K562 (cell line): ENCODE measurements around the gene RAPGEF5. TPM values are rescaled to one million over a fixed set of nuclear protein-coding genes. Genes with fewer than 3 reads are reported as not detected.

Experiments
- ATAC-seq: fragments of 200-7000 bp; cut with Tn5 transposase; 3 replicates; pipeline ENCODE4 v1.9.1; 2020; ENCODE audit warnings: moderate library complexity
- BruUV-seq: library from RNA; stranded (reverse); fragments of 400-500 nt; replicated peaks from 2 replicates; lab custom pipeline; 2021; lab: Mats Ljungman, UMichigan
- CTCF ChIA-PET: fragments of 300-600 bp; formaldehyde crosslinking; extraction: SDS; loops from one replicate; lab custom pipeline; 2021; ENCODE audit warnings: low intra/inter-chr PET ratio; lab: Yijun Ruan, JAX
- POLR2A ChIA-PET: fragments of 300-600, 350-650 bp; sonication (Branson Sonifier 250); formaldehyde crosslinking; extraction: SDS; loops from one replicate; lab custom pipeline; 2021; ENCODE audit warnings: antibody characterized with exemption, inconsistent platforms; lab: Yijun Ruan, JAX
- DNase-seq, 4 experiments: peaks; one replicate each; pipeline versions ENCODE4 v3.0.0 to v3.0.0-alpha.2; 2011 to 2018; ENCODE audit warnings: low spot score in 3 of 4, mixed read lengths in 3 of 4; ENCODE audit errors: extremely low read depth in 1 of 4
- FAIRE-seq: peaks from 2 replicates; lab custom pipeline; 2011; peaks lifted over from hg19 to GRCh38; lab: Jason Lieb, UNC
- H2AFZ ChIP-seq: 2 replicates; pipeline ENCODE4 v1.6.0; 2011; ENCODE audit warnings: low read depth, low read length, control low read depth, inconsistent platforms
- H3K27ac ChIP-seq: fragments of 200-600 bp; 3 replicates; pipeline ENCODE4 v1.8.0; 2011; ENCODE audit warnings: low read depth, mild to moderate bottlenecking, control low read depth, inconsistent platforms, low read length, moderate library complexity, mixed read lengths; ENCODE audit errors: extremely low read depth
- H3K27me3 ChIP-seq, 2 experiments: fragments of 300-600 bp in 1 of 2; 2 replicates in 1 of 2; 3 replicates in 1 of 2; pipeline versions ENCODE4 v1.6.0 to v1.8.0; 2011; ENCODE audit warnings: inconsistent platforms in 2 of 2, low read length in 2 of 2, mild to moderate bottlenecking in 1 of 2, mixed read lengths in 1 of 2, moderate library complexity in 1 of 2; ENCODE audit not compliant: control insufficient read depth in 2 of 2, insufficient read depth in 2 of 2
- H3K36me3 ChIP-seq: fragments of 300-600 bp; 3 replicates; pipeline ENCODE4 v1.8.0; 2011; ENCODE audit warnings: mild to moderate bottlenecking, low read length, inconsistent platforms; ENCODE audit not compliant: control insufficient read depth, insufficient read depth
- H3K4me1 ChIP-seq, 2 experiments: fragments of 200-600 bp in 1 of 2; replicated peaks in 1 of 2; 2 replicates in 1 of 2; 3 replicates in 1 of 2; pipeline versions ENCODE4 v1.5.1 to v1.8.0; 2011; ENCODE audit warnings: inconsistent platforms in 2 of 2, low read length in 2 of 2, mild to moderate bottlenecking in 1 of 2, mixed read lengths in 1 of 2, moderate library complexity in 1 of 2; ENCODE audit not compliant: control insufficient read depth in 2 of 2, insufficient read depth in 2 of 2
- H3K4me2 ChIP-seq: 2 replicates; pipeline ENCODE4 v1.6.1; 2011; ENCODE audit warnings: low read length, control low read depth, inconsistent platforms, mixed read lengths; ENCODE audit not compliant: insufficient read depth
- H3K4me3 ChIP-seq: fragments of 200-600 bp; sonication (generic), shearing (Covaris generic); 2 replicates; pipeline ENCODE4 v1.5.1; 2016; ENCODE audit warnings: control low read depth, inconsistent platforms
- H3K79me2 ChIP-seq: fragments of 200-600 bp; 3 replicates; pipeline ENCODE4 v1.8.0; 2011; ENCODE audit warnings: low read length, inconsistent platforms; ENCODE audit not compliant: control insufficient read depth, insufficient read depth
- H3K9ac ChIP-seq, 2 experiments: 2 replicates each; pipeline versions ENCODE4 v1.6.0 to v1.6.1; 2011; ENCODE audit warnings: low read depth in 2 of 2, low read length in 2 of 2, control low read depth in 1 of 2, inconsistent platforms in 1 of 2, mild to moderate bottlenecking in 1 of 2, mixed read lengths in 1 of 2; ENCODE audit not compliant: insufficient read depth in 1 of 2
- H3K9me1 ChIP-seq: one replicate; pipeline ENCODE4 v1.6.0; 2011; ENCODE audit warnings: inconsistent platforms, mild to moderate bottlenecking, low read length, moderate library complexity; ENCODE audit not compliant: control insufficient read depth, insufficient read depth
- H3K9me3 ChIP-seq: replicated peaks from 2 replicates; pipeline ENCODE4 v1.5.1; 2011; ENCODE audit warnings: low read depth, low read length, inconsistent platforms; ENCODE audit not compliant: control insufficient read depth, insufficient read depth
- H4K20me1 ChIP-seq: replicated peaks from 2 replicates; pipeline ENCODE4 v1.6.1; 2011; ENCODE audit warnings: low read length, inconsistent platforms, mixed read lengths; ENCODE audit not compliant: control insufficient read depth, insufficient read depth
- ARNT ChIP-seq, 2 experiments: fragments of 450-650 bp; IDR thresholded peaks; 2 replicates each; pipeline ENCODE4 v1.6.1; 2016; ENCODE audit warnings: mild to moderate bottlenecking in 1 of 2
- ATF7 ChIP-seq: fragments of 450-650 bp; IDR thresholded peaks from 2 replicates; pipeline ENCODE4 v1.7.1; 2014; ENCODE audit warnings: mild to moderate bottlenecking, moderate library complexity
- BHLHE40 ChIP-seq: IDR thresholded peaks from 2 replicates; pipeline ENCODE4 v1.6.1; 2011; ENCODE audit warnings: low read length, improper control_type of control experiment
- CREBBP ChIP-seq: IDR thresholded peaks from one replicate; pipeline ENCODE4 v1.6.1; 2012; ENCODE audit warnings: low read depth, mild to moderate bottlenecking, control low read depth, inconsistent platforms, low read length
- EGR1 ChIP-seq: fragments of 450-650 bp; conservative IDR thresholded peaks from 2 replicates; pipeline ENCODE4 v1.6.1; 2017; ENCODE audit warnings: mild to moderate bottlenecking
- EP300 ChIP-seq: IDR thresholded peaks from 2 replicates; pipeline ENCODE4 v1.6.1; 2012; ENCODE audit warnings: low read length, improper control_type of control experiment
- MAFK ChIP-seq: IDR thresholded peaks from 2 replicates; pipeline ENCODE4 v1.6.1; 2011; ENCODE audit warnings: low read length, improper control_type of control experiment
- MEF2D ChIP-seq: conservative IDR thresholded peaks from 2 replicates; pipeline ENCODE4 v1.6.1; 2016; ENCODE audit warnings: low read depth, missing genetic modification characterization, missing compliant biosample characterization
- MTA3 ChIP-seq: fragments of 450-650 bp; formaldehyde crosslinking; IDR thresholded peaks from 2 replicates; pipeline ENCODE4 v1.6.1; 2017; ENCODE audit warnings: mild to moderate bottlenecking, borderline replicate concordance
- NFIX ChIP-seq: fragments of 250-450 bp; sonication (Bioruptor Pico); IDR thresholded peaks from 2 replicates; pipeline ENCODE4 v1.4.0; 2020; ENCODE audit warnings: low read depth, mild to moderate bottlenecking, moderate library complexity
- RCOR1 ChIP-seq, 2 experiments: IDR thresholded peaks; 2 replicates each; pipeline ENCODE4 v1.6.1; 2012; ENCODE audit warnings: low read depth in 2 of 2, low read length in 2 of 2, borderline replicate concordance in 1 of 2, improper control_type of control experiment in 1 of 2
- SAFB ChIP-seq: fragments of 200-400 bp; formaldehyde crosslinking; IDR thresholded peaks from 2 replicates; pipeline ENCODE4 v1.6.1; 2017; ENCODE audit warnings: low read depth, low read length, borderline replicate concordance
- SMAD4 ChIP-seq: fragments of 250-450 bp; sonication (Bioruptor Pico); conservative IDR thresholded peaks from 2 replicates; pipeline ENCODE4 v1.8.0; 2021; ENCODE audit warnings: inconsistent platforms, mild to moderate bottlenecking, moderate library complexity
- SOX6 ChIP-seq: fragments of 450-650 bp; IDR thresholded peaks from 2 replicates; pipeline ENCODE4 v1.6.1; 2014; ENCODE audit warnings: mild to moderate bottlenecking
- STAT5A ChIP-seq: IDR thresholded peaks from 2 replicates; pipeline ENCODE4 v1.6.1; 2012; ENCODE audit warnings: low read length, inconsistent platforms, borderline replicate concordance
- TAF7 ChIP-seq: fragments of 450-650 bp; IDR thresholded peaks from 2 replicates; pipeline ENCODE4 v1.6.1; 2016; ENCODE audit warnings: missing genetic modification characterization, missing compliant biosample characterization
- TEAD4 ChIP-seq, 2 experiments: sonication (generic) in 1 of 2; formaldehyde crosslinking in 1 of 2; IDR thresholded peaks; 2 replicates each; pipeline versions ENCODE4 v1.6.1 to v1.8.0; 2012 to 2022; ENCODE audit warnings: borderline replicate concordance in 1 of 2, inconsistent platforms in 1 of 2, low read length in 1 of 2, mild to moderate bottlenecking in 1 of 2, missing genetic modification reagents in 1 of 2
- ZFX ChIP-seq: sonication (generic); formaldehyde crosslinking; IDR thresholded peaks from 2 replicates; pipeline ENCODE4 v1.8.0; 2022; ENCODE audit warnings: mild to moderate bottlenecking, missing genetic modification reagents, moderate library complexity
- ZNF174 ChIP-seq: fragments of 250-450 bp; sonication (Bioruptor Pico); IDR thresholded peaks from 2 replicates; pipeline ENCODE4 v1.4.0; 2020; ENCODE audit warnings: mild to moderate bottlenecking
- ZSCAN32 ChIP-seq: fragments of 450-650 bp; formaldehyde crosslinking; IDR thresholded peaks from 2 replicates; pipeline ENCODE4 v1.4.0; 2020; ENCODE audit warnings: mild to moderate bottlenecking, moderate library complexity
- WGBS: fragments of 100-300 bp; shearing (Covaris generic); methylation state at CpG from one replicate; pipeline ENCODE4 v1.1.6; 2016; ENCODE audit warnings: low coverage, mixed read lengths; ENCODE audit not compliant: insufficient coverage; ENCODE audit errors: missing lambda C conversion rate; 5-methylcytosine and 5-hydroxymethylcytosine counted together
- in situ Hi-C: fragments of 300-500 bp; cut with MboI; formaldehyde crosslinking; loops from 4 replicates; pipeline ENCODE4 v1.15.0; 2018; ENCODE audit warnings: inconsistent platforms, mixed read lengths
- intact Hi-C: fragments of 100-400 bp; cut with micrococcal nuclease; formaldehyde crosslinking; loops from 2 replicates; pipeline ENCODE4 v1.14.2; 2022
- polyA plus RNA-seq, 8 experiments: library from polyadenylated mRNA; depleted of rRNA in 4 of 8; stranded (reverse) in 5 of 8; unstranded in 3 of 8; fragments of >200 nt; fragmentation: Nextera tagmentation in 2 of 8; fragmentation: Illumina TruSeq in 1 of 8; extraction: Ambion mirVana in 2 of 8; extraction: Trizol in 1 of 8; gene quantifications; 2 replicates each; pipeline versions ENCODE4 v1.2.1 to v1.2.3, GENCODE V29; 2011 to 2014; ENCODE audit warnings: inconsistent platforms in 1 of 8, missing spikeins in 1 of 8
- total RNA-seq, 7 experiments: library from RNA; depleted of rRNA in 6 of 7; stranded (reverse); fragments of >200 nt in 6 of 7; fragmentation: Illumina TruSeq in 2 of 7; extraction: Trizol in 2 of 7; gene quantifications; 2 replicates each; pipeline versions ENCODE4 v1.2.1 to v1.2.3, GENCODE V29; 2011 to 2021; ENCODE audit warnings: low replicate concordance in 1 of 7
- TF ChIP-seq, protein P1 (sequence below): fragments of 450-650 bp; IDR thresholded peaks from 2 replicates; pipeline ENCODE4 v1.6.1; 2016; ENCODE audit warnings: low read depth, mild to moderate bottlenecking, moderate library complexity
- TF ChIP-seq, protein P2 (sequence below): sonication (generic); IDR thresholded peaks from 2 replicates; pipeline ENCODE4 v1.6.1; 2016
- TF ChIP-seq, protein P3 (sequence below): fragments of 450-650 bp; formaldehyde crosslinking; IDR thresholded peaks from 2 replicates; pipeline ENCODE4 v1.4.0; 2020; ENCODE audit warnings: mild to moderate bottlenecking, moderate library complexity

Gene RAPGEF5
- total and polyA plus RNA-seq, 9 of the 15 experiments (the other 6 are each of a cell fraction or from before 2014, with no cell fraction given), result 0.39 to 2.0 (median 1.1) TPM

DNA sequence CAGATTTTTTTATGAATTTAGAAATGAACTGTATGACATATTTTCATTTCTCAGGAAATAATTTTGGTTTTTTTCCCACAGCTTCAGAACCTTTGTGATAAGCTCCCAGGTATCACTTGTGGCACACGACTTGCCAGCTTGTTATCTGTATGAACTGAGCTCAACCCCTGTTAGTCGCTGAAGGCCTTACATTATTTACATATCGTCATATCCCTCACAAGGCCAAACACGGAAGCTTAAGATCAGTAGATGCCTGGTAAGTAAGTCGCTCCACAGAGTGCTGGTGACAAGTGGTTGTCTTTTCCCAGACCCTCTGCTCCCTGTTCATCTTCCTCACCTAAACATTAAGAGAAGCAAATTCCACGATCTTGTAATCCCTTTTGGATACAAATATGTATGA lies 55.2 kb downstream of the RAPGEF5 start:
- Histone ChIP-seq H3K36me3 (no peaks in the 10 kb centered on the region), H2AFZ (peak overlapping the region; percentile 81)
- TF ChIP-seq MTA3, result no peak
- TF ChIP-seq NFIX (CRISPR knock-in tag), result no peak
- TF ChIP-seq EGR1, result no peak
- no peak for TF ChIP-seq SAFB
- 0 out of 2 replicates have a peak, but pooled peaks have one; percentile 4 for TF ChIP-seq SMAD4 (CRISPR knock-in tag)
- no peak for TF ChIP-seq ZNF174 (CRISPR knock-in tag)
- peak; percentile 65; the same call in 1 of the 2 replicates for TF ChIP-seq EP300
- peak; percentile 85 for TF ChIP-seq BHLHE40
- no peak for TF ChIP-seq ZSCAN32 (CRISPR knock-in tag)
- TF ChIP-seq RCOR1 (IDR thresholded peaks at IDR 0.05; ENCODE audit: borderline replicate concordance in 1 of 2, low read depth in 2 of 2, low read length in 2 of 2), result 0 out of 4 replicates have a peak, but pooled peaks of 1 of the 2 experiments have one; percentile 27
- TF ChIP-seq, protein P1, sequence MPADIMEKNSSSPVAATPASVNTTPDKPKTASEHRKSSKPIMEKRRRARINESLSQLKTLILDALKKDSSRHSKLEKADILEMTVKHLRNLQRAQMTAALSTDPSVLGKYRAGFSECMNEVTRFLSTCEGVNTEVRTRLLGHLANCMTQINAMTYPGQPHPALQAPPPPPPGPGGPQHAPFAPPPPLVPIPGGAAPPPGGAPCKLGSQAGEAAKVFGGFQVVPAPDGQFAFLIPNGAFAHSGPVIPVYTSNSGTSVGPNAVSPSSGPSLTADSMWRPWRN, result peak; percentile 90
- peak; percentile 52; the same call in 1 of the 2 replicates for TF ChIP-seq SOX6
- no peak for TF ChIP-seq MAFK
- TF ChIP-seq ZFX, result peak; percentile 56
- TF ChIP-seq ATF7, result peak; percentile 61; the same call in 1 of the 2 replicates
- TF ChIP-seq MEF2D (tag), result no peak
- 0 out of 2 replicates have a peak, but pooled peaks have one; percentile 34 for TF ChIP-seq STAT5A
- TF ChIP-seq TEAD4 (IDR thresholded peaks at IDR 0.05; ENCODE audit: low read length), result peak; percentile 63
- no peak for TF ChIP-seq TEAD4 (CRISPR knock-in tag; IDR thresholded peaks at IDR 0.05; ENCODE audit: borderline replicate concordance)
- TF ChIP-seq, protein P2, sequence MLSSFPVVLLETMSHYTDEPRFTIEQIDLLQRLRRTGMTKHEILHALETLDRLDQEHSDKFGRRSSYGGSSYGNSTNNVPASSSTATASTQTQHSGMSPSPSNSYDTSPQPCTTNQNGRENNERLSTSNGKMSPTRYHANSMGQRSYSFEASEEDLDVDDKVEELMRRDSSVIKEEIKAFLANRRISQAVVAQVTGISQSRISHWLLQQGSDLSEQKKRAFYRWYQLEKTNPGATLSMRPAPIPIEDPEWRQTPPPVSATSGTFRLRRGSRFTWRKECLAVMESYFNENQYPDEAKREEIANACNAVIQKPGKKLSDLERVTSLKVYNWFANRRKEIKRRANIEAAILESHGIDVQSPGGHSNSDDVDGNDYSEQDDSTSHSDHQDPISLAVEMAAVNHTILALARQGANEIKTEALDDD, result peak; percentile 67; the same call in 1 of the 2 replicates
- no peak for TF ChIP-seq ARNT (IDR thresholded peaks at IDR 0.05)
- TF ChIP-seq TAF7 (tag), result no peak
- TF ChIP-seq CREBBP, result no peak
- TF ChIP-seq, protein P3, sequence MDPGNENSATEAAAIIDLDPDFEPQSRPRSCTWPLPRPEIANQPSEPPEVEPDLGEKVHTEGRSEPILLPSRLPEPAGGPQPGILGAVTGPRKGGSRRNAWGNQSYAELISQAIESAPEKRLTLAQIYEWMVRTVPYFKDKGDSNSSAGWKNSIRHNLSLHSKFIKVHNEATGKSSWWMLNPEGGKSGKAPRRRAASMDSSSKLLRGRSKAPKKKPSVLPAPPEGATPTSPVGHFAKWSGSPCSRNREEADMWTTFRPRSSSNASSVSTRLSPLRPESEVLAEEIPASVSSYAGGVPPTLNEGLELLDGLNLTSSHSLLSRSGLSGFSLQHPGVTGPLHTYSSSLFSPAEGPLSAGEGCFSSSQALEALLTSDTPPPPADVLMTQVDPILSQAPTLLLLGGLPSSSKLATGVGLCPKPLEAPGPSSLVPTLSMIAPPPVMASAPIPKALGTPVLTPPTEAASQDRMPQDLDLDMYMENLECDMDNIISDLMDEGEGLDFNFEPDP, result no peak

More for the DNA sequence above, 55.2 kb downstream of the RAPGEF5 start:
- H3K27ac ChIP-seq, result peak overlapping the region; percentile 51
- no TSS peak for BruUV-seq
- POLR2A ChIA-PET, result interaction anchor here (0.9 to 3.0 kb wide), 3 partner anchors 9 to 49 kb away, joined by 4 to 12 read pairs (median 9); no protein-coding TSS in a partner anchor
- H3K9me3 ChIP-seq, result 0 out of 2 replicates have a peak, but pooled peaks cover 2% of the 10 kb centered on the region
- intact Hi-C loops (no loop called here), in situ Hi-C loops (no loop called here)
- peak overlapping the region; percentile 61 for H3K4me2 ChIP-seq
- no peaks in the 10 kb centered on the region for H3K27me3 ChIP-seq
- 2% methylated on average over 6 of the region's 6 CpGs for WGBS
- peaks cover 10 to 23% of the 10 kb centered on the region in 2 experiments for H3K4me1 ChIP-seq
- H3K9ac ChIP-seq, result peak overlapping the region; percentile 24 to 37; a peak in 2 of 4 replicates
- CTCF ChIA-PET, result no interaction called here
- ATAC-seq, result peak; percentile 92
- peak; percentile 92 for FAIRE-seq
- H4K20me1 ChIP-seq, result no peaks in the 10 kb centered on the region
- no peaks in the 10 kb centered on the region for H3K9me1 ChIP-seq
- DNase-seq, result peak in 2 of 4 experiments; percentile 66 to 68
- H3K79me2 ChIP-seq, result no peaks in the 10 kb centered on the region
- H3K4me3 ChIP-seq, result no peak overlapping the region
